GM23248 (cell line): ENCODE results near the gene MAPK8.

Experiments used
- EZH2 ChIP-seq: fragments of 200-600 bp; sonication (generic); IDR thresholded peaks from 2 replicates; pipeline ENCODE4 v1.6.1; 2018; ENCODE audit warnings: antibody characterized with exemption, mild to moderate bottlenecking; ENCODE audit not compliant: insufficient read depth, poor library complexity, severe bottlenecking
- EZH2phosphoT487 ChIP-seq: fragments of 200-600 bp; sonication (generic); IDR thresholded peaks from 2 replicates; pipeline ENCODE4 v1.6.1; 2018; ENCODE audit warnings: antibody characterized with exemption, moderate library complexity, mild to moderate bottlenecking, low read depth; ENCODE audit not compliant: insufficient read depth

GRCh38 chr10:48470115-48470892 is 163.8 kb downstream of the MAPK8 start:
- no peak for TF ChIP-seq EZH2phosphoT487
- no peak for TF ChIP-seq EZH2
